Activated CD8-positive, alpha-beta T cell treated with anti-CD3 and anti-CD28 coated beads for 36 hours (primary cell): Measurements from ENCODE around the gene CDKAL1. TPM values are rescaled to one million over a fixed set of nuclear protein-coding genes. Genes with fewer than 3 reads are reported as not detected.

Source experiments
- ATAC-seq: fragments of 200-7000 bp; cut with Tn5 transposase; one replicate; pipeline ENCODE4 v1.10.0; 2021; ENCODE audit warnings: mild to moderate bottlenecking, moderate library complexity
- CTCF ChIA-PET: fragments of 350-600 bp; sonication (Branson Sonifier 250); formaldehyde crosslinking; loops from one replicate; lab custom pipeline; 2021; ENCODE audit warnings: antibody characterized with exemption; lab: Charles Lee
- POLR2A ChIA-PET: fragments of 350-600 bp; sonication (Branson Sonifier 250); formaldehyde crosslinking; loops from one replicate; lab custom pipeline; 2021; ENCODE audit warnings: antibody characterized with exemption; lab: Charles Lee
- DNase-seq: peaks from one replicate; pipeline ENCODE4 v3.0.0-alpha.2; 2020
- H3K27ac Mint-ChIP-seq: one replicate; pipeline ENCODE4 v1.8.0; 2021; ENCODE audit warnings: mild to moderate bottlenecking, mixed read lengths
- H3K27me3 Mint-ChIP-seq: one replicate; pipeline ENCODE4 v1.8.0; 2021; ENCODE audit warnings: mixed read lengths
- H3K36me3 Mint-ChIP-seq: one replicate; pipeline ENCODE4 v1.8.0; 2021; ENCODE audit warnings: low read depth, mixed read lengths
- H3K4me1 Mint-ChIP-seq: one replicate; pipeline ENCODE4 v1.8.0; 2021; ENCODE audit warnings: low read depth, mixed read lengths
- H3K4me3 Mint-ChIP-seq: one replicate; pipeline ENCODE4 v1.8.0; 2021; ENCODE audit warnings: mild to moderate bottlenecking, moderate library complexity, mixed read lengths
- H3K9me3 Mint-ChIP-seq: one replicate; pipeline ENCODE4 v1.8.0; 2021; ENCODE audit warnings: mixed read lengths
- intact Hi-C: fragments of 100-400 bp; cut with micrococcal nuclease; formaldehyde crosslinking; loops from one replicate; pipeline ENCODE4 v1.10.0; 2022
- total RNA-seq, 2 experiments: library from RNA; stranded (reverse); gene quantifications; one replicate each; pipeline ENCODE4 v1.2.3, GENCODE V29; 2021
- TF ChIP-seq, protein P1 (sequence below): fragments of 200-600 bp; IDR thresholded peaks from one replicate; pipeline ENCODE4 v1.8.0; 2022; ENCODE audit warnings: antibody characterized with exemption, mild to moderate bottlenecking

Gene CDKAL1
- total RNA-seq, 2 experiments from 2014 or later: 21.6 to 23.6 TPM

DNA sequence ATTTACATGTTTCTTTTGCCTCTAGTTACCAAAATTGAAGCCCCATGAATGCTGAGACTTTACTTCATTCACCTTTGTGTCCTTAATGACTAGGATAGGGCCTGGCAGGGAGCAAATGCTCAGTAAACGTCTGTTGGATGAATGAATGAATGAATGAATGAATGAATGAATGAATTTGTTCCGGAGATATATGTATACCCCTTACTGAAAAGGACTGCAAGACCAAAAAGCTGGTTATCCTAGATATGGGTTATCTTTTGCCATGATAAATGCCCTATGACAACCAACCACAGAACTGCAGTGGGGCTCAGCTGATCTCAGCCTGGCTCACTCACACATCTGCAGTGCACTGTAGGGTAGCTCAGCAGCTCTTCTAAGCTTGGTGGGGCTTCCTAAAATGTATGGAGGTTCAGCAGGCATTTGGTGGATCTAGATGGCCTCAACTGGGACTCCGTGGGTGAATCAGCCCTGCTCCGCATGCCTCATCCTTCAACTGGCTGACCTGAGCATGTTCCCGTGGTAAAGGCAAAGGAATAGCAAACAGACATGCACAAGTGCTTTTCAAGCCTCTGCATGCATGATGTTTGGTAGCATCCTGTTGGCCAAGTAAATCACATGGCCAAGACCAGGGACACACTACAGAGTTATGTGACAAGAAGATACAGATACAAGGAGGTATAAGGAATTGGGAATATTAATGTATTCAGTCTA lies 680.6 kb downstream of the CDKAL1 start:
- Mint-ChIP-seq H3K27me3 (no peaks in the 10 kb centered on the region), H3K27ac (no peak overlapping the region), H3K4me1 (peaks cover 4% of the 10 kb centered on the region), H3K9me3 (peaks cover 3% of the 10 kb centered on the region), H3K4me3 (no peak overlapping the region), H3K36me3 (peaks cover 34% of the 10 kb centered on the region)
- intact Hi-C loops: no loop called here
- DNase-seq (no peak), ATAC-seq (no peak)
- POLR2A ChIA-PET: no interaction called here
- CTCF ChIA-PET: interaction anchor here (0.5 kb wide), 1 partner anchor 55 kb away, joined by 3 read pairs; no protein-coding TSS in a partner anchor
- TF ChIP-seq, protein P1, sequence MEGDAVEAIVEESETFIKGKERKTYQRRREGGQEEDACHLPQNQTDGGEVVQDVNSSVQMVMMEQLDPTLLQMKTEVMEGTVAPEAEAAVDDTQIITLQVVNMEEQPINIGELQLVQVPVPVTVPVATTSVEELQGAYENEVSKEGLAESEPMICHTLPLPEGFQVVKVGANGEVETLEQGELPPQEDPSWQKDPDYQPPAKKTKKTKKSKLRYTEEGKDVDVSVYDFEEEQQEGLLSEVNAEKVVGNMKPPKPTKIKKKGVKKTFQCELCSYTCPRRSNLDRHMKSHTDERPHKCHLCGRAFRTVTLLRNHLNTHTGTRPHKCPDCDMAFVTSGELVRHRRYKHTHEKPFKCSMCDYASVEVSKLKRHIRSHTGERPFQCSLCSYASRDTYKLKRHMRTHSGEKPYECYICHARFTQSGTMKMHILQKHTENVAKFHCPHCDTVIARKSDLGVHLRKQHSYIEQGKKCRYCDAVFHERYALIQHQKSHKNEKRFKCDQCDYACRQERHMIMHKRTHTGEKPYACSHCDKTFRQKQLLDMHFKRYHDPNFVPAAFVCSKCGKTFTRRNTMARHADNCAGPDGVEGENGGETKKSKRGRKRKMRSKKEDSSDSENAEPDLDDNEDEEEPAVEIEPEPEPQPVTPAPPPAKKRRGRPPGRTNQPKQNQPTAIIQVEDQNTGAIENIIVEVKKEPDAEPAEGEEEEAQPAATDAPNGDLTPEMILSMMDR: no peak

DNA sequence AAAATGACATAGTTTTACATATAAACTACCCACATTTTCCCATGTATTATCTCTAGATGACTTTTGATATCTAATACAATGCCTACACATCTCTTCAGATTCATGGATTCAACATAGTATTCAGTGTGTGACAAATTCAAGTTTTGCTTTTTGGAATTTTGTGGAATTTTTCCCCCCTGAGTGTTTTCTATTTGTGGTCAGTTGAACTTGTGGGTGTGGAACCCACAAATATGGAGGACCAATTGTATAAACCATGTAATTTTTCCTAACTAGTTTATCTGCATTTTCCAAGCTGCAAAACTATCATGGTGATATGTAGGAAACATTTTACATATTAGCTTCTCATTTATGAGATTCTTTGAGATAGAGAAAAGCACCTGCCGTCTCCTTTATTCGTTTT lies 685.0 kb downstream of the CDKAL1 start:
- intact Hi-C loops: no loop called here
- Mint-ChIP-seq H3K36me3 (peaks cover 26% of the 10 kb centered on the region), H3K9me3 (peaks cover 2% of the 10 kb centered on the region), H3K27ac (no peak overlapping the region), H3K4me3 (no peak overlapping the region), H3K27me3 (no peaks in the 10 kb centered on the region), H3K4me1 (no peaks in the 10 kb centered on the region)
- ChIA-PET POLR2A (no interaction called here), CTCF (no interaction called here)
- DNase-seq: no peak
- TF ChIP-seq, protein P1: no peak
- no peak for ATAC-seq

DNA sequence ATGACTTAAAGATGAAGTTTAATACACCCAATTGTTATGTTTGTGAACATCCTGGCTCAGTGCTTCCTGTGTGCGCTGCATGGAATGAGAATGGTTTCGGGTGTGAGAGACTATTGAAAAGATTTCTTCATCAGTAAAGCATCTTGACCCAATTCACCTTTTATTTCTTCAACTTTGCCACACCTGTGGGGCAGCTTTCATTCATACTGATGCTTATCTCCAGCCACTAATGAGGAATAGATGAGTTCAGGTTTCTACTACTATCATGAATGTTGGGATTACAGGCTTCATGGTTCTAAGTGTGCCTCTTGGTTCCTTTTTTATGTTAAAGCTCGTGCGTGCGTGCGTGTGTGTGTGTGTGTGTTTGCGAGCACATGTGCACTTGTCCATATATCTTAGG lies 685.6 kb downstream of the CDKAL1 start:
- CTCF ChIA-PET: no interaction called here
- Mint-ChIP-seq H3K4me1 (no peaks in the 10 kb centered on the region), H3K27ac (no peak overlapping the region), H3K4me3 (no peak overlapping the region), H3K27me3 (no peaks in the 10 kb centered on the region), H3K36me3 (peaks cover 26% of the 10 kb centered on the region), H3K9me3 (peaks cover 2% of the 10 kb centered on the region)
- POLR2A ChIA-PET: no interaction called here
- ATAC-seq (no peak), DNase-seq (no peak)
- TF ChIP-seq, protein P1: no peak
- intact Hi-C loops: no loop called here

DNA sequence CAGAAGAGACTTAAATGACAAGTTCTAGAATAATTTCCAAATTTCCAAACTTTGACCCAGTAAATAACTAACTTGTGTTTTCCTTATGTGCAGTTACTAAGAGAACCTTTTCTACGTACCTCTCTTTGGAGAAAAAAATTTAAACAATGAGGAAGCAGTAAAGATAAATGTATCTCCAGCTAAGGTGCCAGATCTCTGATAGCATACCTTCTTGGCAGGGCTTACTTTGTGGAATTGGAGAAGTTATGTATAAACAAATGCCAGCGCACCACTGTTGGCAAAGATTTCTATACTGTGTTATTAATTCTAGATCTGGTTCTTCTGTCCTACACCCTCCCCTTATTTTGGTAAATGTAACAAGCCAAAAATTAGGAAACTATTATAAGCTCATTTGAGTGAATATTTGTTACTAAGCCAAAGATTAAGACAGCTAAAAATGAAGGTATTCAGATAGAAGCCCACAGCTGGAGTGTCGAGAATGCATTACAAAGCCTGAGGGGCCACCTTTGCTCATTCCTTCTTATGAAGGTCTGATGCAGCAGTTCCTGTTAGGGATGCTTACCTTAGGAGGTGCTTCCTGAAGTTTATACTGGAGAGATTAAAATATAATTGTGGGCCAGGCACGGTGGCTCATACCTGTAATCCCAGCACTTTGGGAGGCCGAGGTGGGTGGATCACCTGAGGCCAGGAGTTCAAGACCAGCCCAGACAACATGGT lies 686.2 kb downstream of the CDKAL1 start:
- Mint-ChIP-seq H3K36me3 (peaks cover 28% of the 10 kb centered on the region), H3K4me1 (no peaks in the 10 kb centered on the region), H3K9me3 (peaks cover 2% of the 10 kb centered on the region), H3K27ac (no peak overlapping the region), H3K27me3 (no peaks in the 10 kb centered on the region), H3K4me3 (no peak overlapping the region)
- POLR2A ChIA-PET: no interaction called here
- intact Hi-C loops: no loop called here
- ATAC-seq: no peak
- DNase-seq: no peak
- TF ChIP-seq, protein P1: no peak
- CTCF ChIA-PET: no interaction called here

GRCh38 chr6:21222656-21223055 lies 688.4 kb downstream of the CDKAL1 start:
- no peaks in the 10 kb centered on the region for H3K27me3 Mint-ChIP-seq
- H3K27ac Mint-ChIP-seq: no peak overlapping the region
- H3K4me3 Mint-ChIP-seq: no peak overlapping the region
- CTCF ChIA-PET: no interaction called here
- intact Hi-C loops: no loop called here
- DNase-seq (no peak), ATAC-seq (no peak)
- H3K4me1 Mint-ChIP-seq: no peaks in the 10 kb centered on the region
- peaks cover 2% of the 10 kb centered on the region for H3K9me3 Mint-ChIP-seq
- TF ChIP-seq, protein P1: no peak
- POLR2A ChIA-PET: no interaction called here
- H3K36me3 Mint-ChIP-seq: peaks cover 28% of the 10 kb centered on the region
